HFFc6 (cell line): ENCODE measurements around the gene TMEM150C. TPM values are rescaled to one million over a fixed set of nuclear protein-coding genes. Genes with fewer than 3 reads are reported as not detected.

Experiments used
- DNase-seq: peaks from one replicate; pipeline ENCODE4 v3.0.0-alpha.2; 2018
- H3K27ac Mint-ChIP-seq: 2 replicates; pipeline ENCODE4 v1.8.0; 2020; ENCODE audit warnings: mild to moderate bottlenecking, mixed read lengths
- H3K27me3 Mint-ChIP-seq: 2 replicates; pipeline ENCODE4 v1.8.0; 2021; ENCODE audit warnings: mild to moderate bottlenecking, moderate library complexity, mixed read lengths; ENCODE audit not compliant: insufficient read depth
- H3K36me3 Mint-ChIP-seq: 2 replicates; pipeline ENCODE4 v1.8.0; 2021; ENCODE audit warnings: low read depth, mixed read lengths
- H3K4me1 Mint-ChIP-seq: 2 replicates; pipeline ENCODE4 v1.8.0; 2020; ENCODE audit warnings: low read depth, mixed read lengths
- H3K4me3 Mint-ChIP-seq: 2 replicates; pipeline ENCODE4 v1.8.0; 2020; ENCODE audit warnings: mild to moderate bottlenecking, moderate library complexity, mixed read lengths
- H3K9me3 Mint-ChIP-seq: 2 replicates; pipeline ENCODE4 v1.8.0; 2020; ENCODE audit warnings: mild to moderate bottlenecking, mixed read lengths
- total RNA-seq, 6 experiments: library from RNA; stranded (reverse); fragmentation: NEBNext Ultra II Directional; extraction: Animal tissue kit (Norgen Biotek cat#: 25700); gene quantifications; 2 replicates in 1 of 6; 3 replicates in 5 of 6; pipeline ENCODE4 v1.2.3, GENCODE V29; 2021
- TF ChIP-seq, protein P1 (sequence below): fragments of 200-600 bp; sonication (generic); IDR thresholded peaks from 2 replicates; pipeline ENCODE4 v1.5.0; 2021; ENCODE audit warnings: antibody characterized with exemption, mild to moderate bottlenecking

Gene TMEM150C
- total RNA-seq, 6 experiments from 2014 or later: not detected

DNA sequence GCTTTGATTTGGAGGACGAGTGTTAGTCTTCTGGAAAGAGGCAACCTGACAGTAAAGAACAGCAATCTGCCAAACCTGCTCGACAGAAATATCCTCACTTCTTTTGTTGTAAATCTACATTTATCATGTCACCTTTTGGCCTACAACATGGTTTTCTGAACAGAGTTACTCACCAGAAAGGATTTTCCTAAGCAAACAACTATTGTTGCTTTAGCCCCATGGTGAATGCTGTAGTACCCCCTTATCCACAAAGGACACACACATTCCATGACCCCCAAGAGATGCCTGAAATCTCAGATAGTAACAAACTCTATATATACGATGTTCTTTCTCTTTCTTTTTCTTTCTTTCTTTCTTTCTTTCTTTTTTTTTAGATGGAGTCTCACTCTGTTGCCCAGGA lies 42.7 kb downstream of the TMEM150C start:
- H3K27me3 Mint-ChIP-seq: peaks cover 24% of the 10 kb centered on the region
- TF ChIP-seq, protein P1, sequence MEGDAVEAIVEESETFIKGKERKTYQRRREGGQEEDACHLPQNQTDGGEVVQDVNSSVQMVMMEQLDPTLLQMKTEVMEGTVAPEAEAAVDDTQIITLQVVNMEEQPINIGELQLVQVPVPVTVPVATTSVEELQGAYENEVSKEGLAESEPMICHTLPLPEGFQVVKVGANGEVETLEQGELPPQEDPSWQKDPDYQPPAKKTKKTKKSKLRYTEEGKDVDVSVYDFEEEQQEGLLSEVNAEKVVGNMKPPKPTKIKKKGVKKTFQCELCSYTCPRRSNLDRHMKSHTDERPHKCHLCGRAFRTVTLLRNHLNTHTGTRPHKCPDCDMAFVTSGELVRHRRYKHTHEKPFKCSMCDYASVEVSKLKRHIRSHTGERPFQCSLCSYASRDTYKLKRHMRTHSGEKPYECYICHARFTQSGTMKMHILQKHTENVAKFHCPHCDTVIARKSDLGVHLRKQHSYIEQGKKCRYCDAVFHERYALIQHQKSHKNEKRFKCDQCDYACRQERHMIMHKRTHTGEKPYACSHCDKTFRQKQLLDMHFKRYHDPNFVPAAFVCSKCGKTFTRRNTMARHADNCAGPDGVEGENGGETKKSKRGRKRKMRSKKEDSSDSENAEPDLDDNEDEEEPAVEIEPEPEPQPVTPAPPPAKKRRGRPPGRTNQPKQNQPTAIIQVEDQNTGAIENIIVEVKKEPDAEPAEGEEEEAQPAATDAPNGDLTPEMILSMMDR: no peak
- DNase-seq: no peak
- H3K4me3 Mint-ChIP-seq: no peak overlapping the region
- peaks cover 31% of the 10 kb centered on the region for H3K4me1 Mint-ChIP-seq
- no peaks in the 10 kb centered on the region for H3K36me3 Mint-ChIP-seq
- no peaks in the 10 kb centered on the region for H3K9me3 Mint-ChIP-seq
- no peak overlapping the region for H3K27ac Mint-ChIP-seq

DNA sequence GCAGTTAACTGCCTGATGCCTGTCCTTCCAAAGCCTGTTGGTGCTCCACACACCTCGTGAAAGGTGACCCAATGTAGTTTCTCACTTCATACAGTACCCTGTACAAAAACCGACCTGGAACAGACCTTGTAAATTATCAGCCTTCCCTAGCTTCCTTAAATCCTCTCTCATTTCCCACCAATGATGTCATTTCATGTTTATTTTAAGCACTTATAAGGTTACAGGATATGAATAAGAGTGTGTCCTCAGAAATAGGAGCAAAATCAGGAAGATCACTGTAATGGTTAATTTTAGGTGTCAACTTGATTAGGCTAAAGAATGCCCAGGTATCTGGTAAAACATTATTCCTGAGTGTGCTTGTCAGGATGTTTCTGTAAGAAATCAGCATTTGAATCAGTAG lies 44.7 kb downstream of the TMEM150C start:
- Mint-ChIP-seq H3K27me3 (peaks cover 27% of the 10 kb centered on the region), H3K4me1 (peaks cover 31% of the 10 kb centered on the region), H3K36me3 (no peaks in the 10 kb centered on the region), H3K27ac (no peak overlapping the region), H3K9me3 (no peaks in the 10 kb centered on the region), H3K4me3 (no peak overlapping the region)
- DNase-seq: no peak
- TF ChIP-seq, protein P1: no peak

DNA sequence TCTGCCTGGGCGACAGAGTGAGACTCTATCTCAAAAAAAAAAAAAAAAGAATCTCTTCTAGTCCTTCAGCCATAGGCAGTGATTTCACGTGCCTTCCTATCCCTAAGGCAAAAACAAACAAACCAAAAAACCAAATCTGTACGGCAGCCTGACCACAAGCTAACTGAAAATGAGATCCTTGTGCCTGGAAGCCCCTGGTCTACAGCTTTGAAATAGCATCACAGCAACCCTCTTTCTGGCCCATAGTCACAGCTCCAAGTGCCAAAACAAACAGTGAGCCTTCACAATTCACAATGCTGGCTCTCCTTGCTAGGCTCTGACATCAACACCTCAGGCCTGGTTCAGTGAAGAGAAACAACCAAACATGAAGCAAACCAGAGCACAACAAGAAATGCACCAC lies 46.1 kb downstream of the TMEM150C start:
- H3K27ac Mint-ChIP-seq: peak overlapping the region; percentile 53
- no peak overlapping the region for H3K4me3 Mint-ChIP-seq
- no peaks in the 10 kb centered on the region for H3K9me3 Mint-ChIP-seq
- peaks cover 31% of the 10 kb centered on the region for H3K4me1 Mint-ChIP-seq
- peak; percentile 45 for DNase-seq
- TF ChIP-seq, protein P1: no peak
- peaks cover 21% of the 10 kb centered on the region for H3K27me3 Mint-ChIP-seq
- no peaks in the 10 kb centered on the region for H3K36me3 Mint-ChIP-seq

GRCh38 chr4:82513382-82513781 lies 48.4 kb downstream of the TMEM150C start:
- no peaks in the 10 kb centered on the region for H3K36me3 Mint-ChIP-seq
- H3K27me3 Mint-ChIP-seq: peaks cover 19% of the 10 kb centered on the region
- peaks cover 23% of the 10 kb centered on the region for H3K4me1 Mint-ChIP-seq
- H3K9me3 Mint-ChIP-seq: no peaks in the 10 kb centered on the region
- H3K4me3 Mint-ChIP-seq: no peak overlapping the region
- no peak overlapping the region for H3K27ac Mint-ChIP-seq
- no peak for DNase-seq
- TF ChIP-seq, protein P1: no peak

DNA sequence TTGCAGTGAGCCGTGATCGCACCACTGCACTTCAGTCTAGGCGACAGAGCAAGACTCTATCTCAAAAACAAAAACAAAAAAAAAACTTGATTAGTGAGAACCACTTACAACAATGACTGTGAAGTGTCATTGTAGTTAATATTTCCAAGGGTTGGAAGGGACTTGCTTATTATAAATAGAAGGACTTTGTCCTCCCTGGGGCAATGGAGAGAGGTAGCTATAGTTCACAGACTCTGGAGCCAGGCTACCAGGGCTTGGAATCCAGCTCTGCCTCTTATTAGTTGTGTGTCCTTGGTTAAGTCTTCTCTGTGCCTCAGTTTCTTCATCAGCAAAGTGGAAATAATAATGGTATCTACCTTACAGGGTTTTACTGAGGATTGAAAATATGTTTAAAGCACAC lies 51.6 kb downstream of the TMEM150C start:
- Mint-ChIP-seq H3K9me3 (no peaks in the 10 kb centered on the region), H3K27me3 (peaks cover 19% of the 10 kb centered on the region), H3K4me1 (no peaks in the 10 kb centered on the region), H3K4me3 (no peak overlapping the region), H3K36me3 (no peaks in the 10 kb centered on the region), H3K27ac (no peak overlapping the region)
- no peak for DNase-seq
- TF ChIP-seq, protein P1: no peak
